Right lobe of liver (tissue), 4 donors: ENCODE results near the gene MED4.

ENCODE experiments used
- POLR2A ChIP-seq: fragments of 450-650 bp; IDR thresholded peaks from one replicate; pipeline ENCODE4 v1.6.1; 2017; ENCODE audit warnings: antibody characterized with exemption, mild to moderate bottlenecking
- TF ChIP-seq, protein P1 (sequence below), 4 donors: fragments of 200-600 bp in 3 of 4; fragments of 450-650 bp in 1 of 4; IDR thresholded peaks; one replicate each; pipeline versions ENCODE4 v1.5.1 to v1.8.0; 2016 to 2022; ENCODE audit warnings: antibody characterized with exemption in 4 of 4, mild to moderate bottlenecking in 2 of 4
- donor health status: DM: no; HTN: no; CAD: no.
- donor health status: DM: no; HTN: no; CAD: no.
- donor health status: DM: no; HTN: yes; CAD: no.

DNA sequence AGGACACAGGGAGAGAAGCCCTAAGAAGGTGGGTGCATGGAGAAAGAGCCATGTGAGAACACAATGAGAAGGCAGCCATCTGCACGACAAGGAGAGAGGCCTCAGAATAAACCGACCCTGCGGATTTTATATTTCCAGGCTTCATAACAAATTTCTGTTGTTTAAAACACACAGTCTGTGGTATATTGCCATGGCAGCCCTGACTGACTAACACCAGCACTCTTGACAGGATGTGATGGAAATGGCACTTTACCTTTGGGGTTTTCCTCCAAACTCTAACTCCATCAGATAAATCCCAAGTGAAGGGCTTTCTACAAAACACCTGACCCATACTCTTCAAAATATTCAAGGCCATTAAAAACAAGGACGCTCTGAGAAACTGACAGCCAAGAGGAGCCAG lies 13.2 kb upstream of the MED4 start:
- TF ChIP-seq, protein P1, sequence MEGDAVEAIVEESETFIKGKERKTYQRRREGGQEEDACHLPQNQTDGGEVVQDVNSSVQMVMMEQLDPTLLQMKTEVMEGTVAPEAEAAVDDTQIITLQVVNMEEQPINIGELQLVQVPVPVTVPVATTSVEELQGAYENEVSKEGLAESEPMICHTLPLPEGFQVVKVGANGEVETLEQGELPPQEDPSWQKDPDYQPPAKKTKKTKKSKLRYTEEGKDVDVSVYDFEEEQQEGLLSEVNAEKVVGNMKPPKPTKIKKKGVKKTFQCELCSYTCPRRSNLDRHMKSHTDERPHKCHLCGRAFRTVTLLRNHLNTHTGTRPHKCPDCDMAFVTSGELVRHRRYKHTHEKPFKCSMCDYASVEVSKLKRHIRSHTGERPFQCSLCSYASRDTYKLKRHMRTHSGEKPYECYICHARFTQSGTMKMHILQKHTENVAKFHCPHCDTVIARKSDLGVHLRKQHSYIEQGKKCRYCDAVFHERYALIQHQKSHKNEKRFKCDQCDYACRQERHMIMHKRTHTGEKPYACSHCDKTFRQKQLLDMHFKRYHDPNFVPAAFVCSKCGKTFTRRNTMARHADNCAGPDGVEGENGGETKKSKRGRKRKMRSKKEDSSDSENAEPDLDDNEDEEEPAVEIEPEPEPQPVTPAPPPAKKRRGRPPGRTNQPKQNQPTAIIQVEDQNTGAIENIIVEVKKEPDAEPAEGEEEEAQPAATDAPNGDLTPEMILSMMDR (IDR thresholded peaks at IDR 0.05) = no peak
- TF ChIP-seq POLR2A = no peak
